ENCODE data around the gene ABHD14A.

- TF ChIP-seq, protein P1, sequence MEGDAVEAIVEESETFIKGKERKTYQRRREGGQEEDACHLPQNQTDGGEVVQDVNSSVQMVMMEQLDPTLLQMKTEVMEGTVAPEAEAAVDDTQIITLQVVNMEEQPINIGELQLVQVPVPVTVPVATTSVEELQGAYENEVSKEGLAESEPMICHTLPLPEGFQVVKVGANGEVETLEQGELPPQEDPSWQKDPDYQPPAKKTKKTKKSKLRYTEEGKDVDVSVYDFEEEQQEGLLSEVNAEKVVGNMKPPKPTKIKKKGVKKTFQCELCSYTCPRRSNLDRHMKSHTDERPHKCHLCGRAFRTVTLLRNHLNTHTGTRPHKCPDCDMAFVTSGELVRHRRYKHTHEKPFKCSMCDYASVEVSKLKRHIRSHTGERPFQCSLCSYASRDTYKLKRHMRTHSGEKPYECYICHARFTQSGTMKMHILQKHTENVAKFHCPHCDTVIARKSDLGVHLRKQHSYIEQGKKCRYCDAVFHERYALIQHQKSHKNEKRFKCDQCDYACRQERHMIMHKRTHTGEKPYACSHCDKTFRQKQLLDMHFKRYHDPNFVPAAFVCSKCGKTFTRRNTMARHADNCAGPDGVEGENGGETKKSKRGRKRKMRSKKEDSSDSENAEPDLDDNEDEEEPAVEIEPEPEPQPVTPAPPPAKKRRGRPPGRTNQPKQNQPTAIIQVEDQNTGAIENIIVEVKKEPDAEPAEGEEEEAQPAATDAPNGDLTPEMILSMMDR (IDR thresholded peaks at IDR 0.05) = no peak
- TF ChIP-seq POLR2A (IDR thresholded peaks at IDR 0.05) = no peak
These were observed 36.0 kb upstream of the ABHD14A start for GRCh38 chr3:51938780-51939425.

Measured in Peyer's patch (tissue), 4 donors.